ENCODE measurements around the gene CEP83.

CEP83 gene

DNA sequence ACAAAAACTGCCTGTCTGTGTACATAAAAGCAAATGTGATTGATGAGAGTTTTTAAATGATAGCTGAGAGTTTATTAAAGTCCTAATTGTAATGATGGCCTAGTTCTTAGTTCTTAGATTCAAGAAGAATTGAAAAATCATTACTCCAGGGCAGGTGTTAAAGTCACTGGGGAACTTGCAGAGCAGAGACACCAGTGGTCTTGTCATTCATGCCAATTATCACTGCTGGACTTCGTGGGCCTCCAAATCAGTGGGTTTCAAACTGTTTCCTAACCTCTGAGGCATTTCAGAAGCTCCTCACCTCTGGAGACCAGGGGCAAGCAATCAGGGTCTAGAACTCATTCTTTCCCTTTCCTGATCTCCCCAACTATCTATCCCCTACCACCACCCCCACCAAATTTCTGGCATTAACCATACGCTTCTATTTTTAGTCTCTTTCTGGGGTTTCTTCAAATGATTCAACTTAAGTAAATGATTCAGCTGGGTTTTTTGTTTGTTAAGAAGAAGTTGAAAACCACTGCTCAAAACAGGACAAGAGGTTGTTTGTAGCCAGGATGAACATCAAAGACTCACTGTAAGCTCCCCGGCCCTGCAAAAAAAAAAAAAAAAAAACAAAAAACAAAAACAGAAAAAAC is 80.1 kb downstream of the CEP83 start:
- no peak overlapping the region for H3K4me3 ChIP-seq (ENCODE audit: low read length)
- no peak for TF ChIP-seq ZNF274 (IDR thresholded peaks at IDR 0.05; ENCODE audit: low read depth, low read length)

GRCh38 chr12:94377599-94377998 is 82.1 kb downstream of the CEP83 start:
- H3K4me3 ChIP-seq (ENCODE audit: low read length) = no peak overlapping the region
- no peak for TF ChIP-seq ZNF274 (IDR thresholded peaks at IDR 0.05; ENCODE audit: low read depth, low read length)

- no peak overlapping the region for H3K4me3 ChIP-seq (ENCODE audit: low read length)
- TF ChIP-seq ZNF274 (IDR thresholded peaks at IDR 0.05; ENCODE audit: low read depth, low read length) = no peak
Measured at GRCh38 chr12:94374124-94374523, 85.5 kb downstream of the CEP83 start.

- no peak for TF ChIP-seq ZNF274 (IDR thresholded peaks at IDR 0.05; ENCODE audit: low read depth, low read length)
- H3K4me3 ChIP-seq (ENCODE audit: low read length) = no peak overlapping the region
Measured at GRCh38 chr12:94372461-94372860, 87.2 kb downstream of the CEP83 start.

GRCh38 chr12:94362653-94363052 is 97.0 kb downstream of the CEP83 start:
- no peak overlapping the region for H3K4me3 ChIP-seq (ENCODE audit: low read length)
- no peak for TF ChIP-seq ZNF274 (IDR thresholded peaks at IDR 0.05; ENCODE audit: low read depth, low read length)

DNA sequence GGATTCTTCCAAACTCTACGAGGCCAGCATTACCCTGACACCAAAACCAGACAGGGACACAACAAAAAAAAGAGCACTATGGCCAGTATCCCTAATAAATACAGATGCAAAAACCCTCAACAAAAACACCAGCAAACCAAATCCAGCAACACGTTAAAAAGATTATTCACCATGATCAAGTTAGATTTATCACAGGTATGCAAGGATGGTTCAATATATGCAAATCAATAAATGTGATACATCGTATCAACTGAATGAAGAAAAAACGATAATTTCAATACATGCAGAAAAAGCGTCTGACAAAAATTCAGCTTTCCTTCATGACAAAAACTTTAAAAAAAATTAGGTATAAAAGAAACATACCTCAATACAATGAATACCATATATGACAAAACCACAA is 99.9 kb downstream of the CEP83 start:
- TF ChIP-seq ZNF274 (IDR thresholded peaks at IDR 0.05; ENCODE audit: low read depth, low read length) = no peak
- H3K4me3 ChIP-seq (ENCODE audit: low read length) = no peak overlapping the region

- H3K4me3 ChIP-seq (ENCODE audit: low read length) = no peak overlapping the region
- TF ChIP-seq ZNF274 (IDR thresholded peaks at IDR 0.05; ENCODE audit: low read depth, low read length) = no peak
Measured at GRCh38 chr12:94353130-94353529, 106.5 kb downstream of the CEP83 start.

DNA sequence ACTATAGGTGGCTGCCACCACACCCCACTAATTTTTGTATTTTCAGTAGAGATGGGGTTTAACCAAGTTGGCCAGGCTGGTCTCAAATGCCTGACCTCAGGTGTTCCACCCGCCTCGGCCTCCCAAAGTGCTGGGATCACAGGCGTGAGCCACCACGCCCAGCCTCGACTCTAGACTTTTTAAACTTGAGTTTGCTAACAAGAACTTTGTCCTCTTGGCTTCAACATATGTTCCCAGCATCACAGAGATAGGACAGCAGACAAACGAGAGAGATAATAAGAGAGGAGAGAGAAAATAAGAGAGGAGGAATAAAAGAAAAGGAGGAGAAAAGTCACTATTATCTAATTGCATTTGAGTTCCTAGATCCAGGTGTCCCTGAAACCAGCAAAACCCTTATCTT is 119.1 kb downstream of the CEP83 start:
- no peak for TF ChIP-seq ZNF274 (IDR thresholded peaks at IDR 0.05; ENCODE audit: low read depth, low read length)
- no peak overlapping the region for H3K4me3 ChIP-seq (ENCODE audit: low read length)

GRCh38 chr12:94338006-94338794 is 121.5 kb downstream of the CEP83 start:
- no peak overlapping the region for H3K4me3 ChIP-seq (ENCODE audit: low read length)
- no peak for TF ChIP-seq ZNF274 (IDR thresholded peaks at IDR 0.05; ENCODE audit: low read depth, low read length)

DNA sequence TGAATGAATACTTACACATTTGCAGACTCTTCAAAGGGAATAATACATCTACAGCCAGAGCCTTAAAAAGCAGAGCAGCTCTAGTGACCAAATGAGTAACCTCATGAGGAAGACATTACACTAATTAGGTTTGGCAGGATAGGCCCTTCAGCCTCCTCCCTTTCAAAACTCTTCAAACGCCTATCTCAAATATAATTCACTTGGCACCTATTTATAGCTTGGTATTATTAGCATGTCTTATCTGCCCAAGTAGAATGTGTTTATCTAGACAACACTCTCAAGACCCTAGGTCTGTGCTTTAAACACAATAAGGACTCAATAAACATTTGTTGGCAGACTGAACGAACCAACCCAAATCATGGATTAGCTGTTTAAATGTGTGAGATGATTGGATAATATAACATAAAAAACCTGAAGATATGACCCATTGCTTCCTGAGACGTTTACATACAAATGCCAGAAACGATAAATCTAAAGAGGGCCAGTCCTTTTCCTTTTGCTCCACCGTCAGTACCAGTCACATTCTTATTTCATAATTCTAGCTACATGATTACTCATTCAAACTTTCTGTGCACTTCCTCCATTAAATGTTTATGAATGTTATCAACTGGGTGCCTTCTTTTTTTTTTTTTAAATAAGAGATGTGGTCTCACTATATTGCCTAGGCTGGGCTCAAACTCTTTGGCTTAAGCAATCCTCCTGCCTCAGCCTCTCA is 123.3 kb downstream of the CEP83 start:
- no peak for TF ChIP-seq ZNF274 (IDR thresholded peaks at IDR 0.05; ENCODE audit: low read depth, low read length)
- H3K4me3 ChIP-seq (ENCODE audit: low read length) = no peak overlapping the region

DNA sequence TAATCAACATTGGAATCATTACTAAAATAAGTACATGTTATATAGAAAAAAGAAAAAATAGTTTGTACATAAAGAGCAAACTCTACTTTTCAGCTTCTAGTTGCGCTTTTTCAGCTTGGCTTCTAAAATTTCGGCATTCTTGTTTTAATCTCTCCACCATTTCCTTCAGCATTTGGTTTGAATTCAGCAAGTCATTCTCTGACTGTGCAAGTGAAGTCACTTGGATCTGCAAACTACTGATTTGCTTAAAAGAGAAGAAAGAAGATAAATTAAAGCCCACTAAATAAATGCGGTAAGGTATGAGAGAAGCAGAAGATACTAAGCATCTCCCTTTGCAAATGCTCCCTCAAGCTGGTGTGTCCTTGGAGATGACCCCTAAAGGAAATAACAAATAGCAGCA is 126.3 kb downstream of the CEP83 start:
- H3K4me3 ChIP-seq (ENCODE audit: low read length) = no peak overlapping the region
- no peak for TF ChIP-seq ZNF274 (IDR thresholded peaks at IDR 0.05; ENCODE audit: low read depth, low read length)

DNA sequence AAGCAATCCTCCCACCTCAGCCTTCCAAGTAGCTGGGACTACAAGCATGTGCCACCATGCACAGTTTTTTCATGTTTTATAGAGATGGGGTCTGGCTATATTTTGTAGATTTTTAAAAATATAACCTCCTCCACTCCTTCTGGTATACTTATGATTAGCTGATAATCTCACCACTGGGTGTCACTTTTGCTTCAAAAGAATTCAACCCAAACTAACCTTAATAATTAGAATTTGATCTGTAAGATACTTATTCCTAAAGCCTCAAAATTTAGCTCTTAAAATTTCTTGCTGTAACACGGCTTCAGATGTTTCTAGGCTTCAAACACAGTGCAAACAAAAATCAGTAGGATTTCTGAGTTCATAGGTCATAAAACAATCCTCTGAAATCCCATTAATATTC is 130.3 kb downstream of the CEP83 start:
- H3K4me3 ChIP-seq (ENCODE audit: low read length) = no peak overlapping the region
- no peak for TF ChIP-seq ZNF274 (IDR thresholded peaks at IDR 0.05; ENCODE audit: low read depth, low read length)

- TF ChIP-seq ZNF274 (IDR thresholded peaks at IDR 0.05; ENCODE audit: low read depth, low read length) = no peak
- no peak overlapping the region for H3K4me3 ChIP-seq (ENCODE audit: low read length)
Measured at GRCh38 chr12:94327809-94328208, 131.9 kb downstream of the CEP83 start.

- TF ChIP-seq ZNF274 (IDR thresholded peaks at IDR 0.05; ENCODE audit: low read depth, low read length) = no peak
- no peak overlapping the region for H3K4me3 ChIP-seq (ENCODE audit: low read length)
Measured at GRCh38 chr12:94326727-94327126, 132.9 kb downstream of the CEP83 start.

GRCh38 chr12:94326234-94326633 is 133.4 kb downstream of the CEP83 start:
- H3K4me3 ChIP-seq (ENCODE audit: low read length) = no peak overlapping the region
- TF ChIP-seq ZNF274 (IDR thresholded peaks at IDR 0.05; ENCODE audit: low read depth, low read length) = no peak
